Glomerular visceral epithelial cell (primary cell): ENCODE data around the gene GID8.

Experiments used
- DNase-seq: peaks from one replicate; pipeline ENCODE4 v3.0.0-alpha.2; 2016; ENCODE audit errors: extremely low spot score

GID8 gene

DNA sequence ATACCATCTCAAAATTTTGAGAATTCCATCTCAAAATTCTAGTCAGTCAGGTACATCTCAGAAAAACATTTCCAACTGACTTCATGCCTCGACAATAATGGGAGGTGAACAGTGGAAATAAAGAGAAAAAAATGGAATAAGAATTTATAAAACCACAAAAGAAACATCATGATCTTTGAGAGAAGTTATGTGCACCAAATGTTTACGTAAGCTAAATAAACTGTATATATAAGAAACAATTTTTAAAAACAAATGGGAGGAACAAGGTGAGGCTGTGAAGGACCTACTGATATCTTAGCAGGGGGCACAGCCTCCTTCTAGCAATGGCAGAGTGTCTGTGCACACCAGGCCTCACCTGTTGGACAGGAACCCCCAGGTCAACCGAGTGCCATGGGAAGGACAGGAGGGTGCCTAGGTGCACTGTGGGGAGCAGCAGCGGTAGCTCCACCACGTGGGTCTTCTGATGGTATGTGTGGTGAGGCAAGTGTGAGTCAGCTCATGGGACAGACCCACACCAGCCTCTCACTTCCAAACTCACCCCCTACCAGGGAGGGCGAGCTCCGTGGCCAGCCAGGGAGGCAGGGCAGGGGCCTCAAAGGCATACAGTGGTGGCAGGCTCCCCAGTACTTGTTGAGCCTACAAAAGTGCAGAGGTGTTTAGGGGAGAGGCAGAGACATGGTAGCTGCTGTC, 34.9 kb upstream of the GID8 start:
- peak; percentile 64 for DNase-seq

- no peak for DNase-seq
Measured at GRCh38 chr20:62905536-62906117, 32.3 kb upstream of the GID8 start.

DNA sequence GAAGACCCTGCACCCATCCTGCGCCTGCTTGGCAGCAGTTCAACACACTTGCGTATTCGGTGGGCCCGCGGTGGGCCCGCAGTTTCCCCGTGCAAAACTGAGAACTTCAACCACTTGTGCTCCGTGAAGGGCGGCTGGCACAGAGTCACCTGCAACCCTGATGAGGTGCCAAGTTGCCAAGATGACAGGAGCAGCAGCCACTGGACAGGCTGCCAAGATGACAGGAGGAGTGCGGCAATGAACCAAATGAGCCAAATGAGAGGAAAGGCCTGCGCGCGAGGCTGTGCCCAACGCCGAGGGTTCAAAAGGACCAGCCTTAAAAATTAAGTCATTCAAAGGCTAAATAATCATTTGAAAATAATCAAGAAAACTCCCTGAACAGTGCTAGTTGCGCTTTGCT, 31.7 kb upstream of the GID8 start:
- no peak for DNase-seq

GRCh38 chr20:62906647-62907375, 31.1 kb upstream of the GID8 start:
- DNase-seq = no peak

- DNase-seq = no peak
Measured at GRCh38 chr20:62907384-62908317, 30.3 kb upstream of the GID8 start.

DNA sequence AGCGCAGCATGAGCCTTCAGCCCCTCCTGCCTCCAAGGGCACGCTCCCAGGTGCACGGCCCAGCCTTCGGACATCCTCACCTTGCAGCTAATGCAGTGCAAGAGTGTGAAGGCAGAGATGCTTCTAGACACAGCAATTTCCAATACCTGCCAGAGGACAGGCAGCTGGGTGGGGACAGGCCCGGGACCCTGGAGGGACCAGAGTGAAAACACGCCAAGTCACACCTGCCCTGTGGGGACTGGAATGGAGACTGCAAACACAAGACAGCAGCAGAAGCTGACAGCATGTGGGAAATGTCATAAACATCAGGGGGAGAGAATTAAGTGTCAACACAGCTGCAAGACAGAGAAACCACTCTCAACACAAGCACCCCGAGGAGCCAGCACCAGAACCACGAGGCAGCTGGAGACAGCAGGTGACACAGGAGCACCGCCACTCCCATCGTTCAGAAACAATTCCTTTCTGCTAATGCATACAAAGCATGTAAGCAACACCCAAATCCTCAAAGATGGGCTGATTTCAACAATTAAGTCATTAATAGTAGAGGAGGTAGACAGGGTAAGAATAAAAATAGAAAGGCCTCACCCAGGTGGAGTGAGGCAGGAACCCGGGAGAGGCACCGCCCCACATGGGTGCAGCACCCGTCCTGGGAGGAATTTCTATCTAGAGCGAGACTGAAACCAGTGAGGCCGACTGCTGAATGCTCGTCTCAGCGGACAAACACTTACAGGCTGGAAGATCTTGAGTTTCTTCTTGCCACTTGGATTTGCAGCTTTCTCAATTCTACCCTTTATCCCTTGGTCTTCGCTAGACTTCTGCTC, 28.8 kb upstream of the GID8 start:
- DNase-seq = no peak

DNA sequence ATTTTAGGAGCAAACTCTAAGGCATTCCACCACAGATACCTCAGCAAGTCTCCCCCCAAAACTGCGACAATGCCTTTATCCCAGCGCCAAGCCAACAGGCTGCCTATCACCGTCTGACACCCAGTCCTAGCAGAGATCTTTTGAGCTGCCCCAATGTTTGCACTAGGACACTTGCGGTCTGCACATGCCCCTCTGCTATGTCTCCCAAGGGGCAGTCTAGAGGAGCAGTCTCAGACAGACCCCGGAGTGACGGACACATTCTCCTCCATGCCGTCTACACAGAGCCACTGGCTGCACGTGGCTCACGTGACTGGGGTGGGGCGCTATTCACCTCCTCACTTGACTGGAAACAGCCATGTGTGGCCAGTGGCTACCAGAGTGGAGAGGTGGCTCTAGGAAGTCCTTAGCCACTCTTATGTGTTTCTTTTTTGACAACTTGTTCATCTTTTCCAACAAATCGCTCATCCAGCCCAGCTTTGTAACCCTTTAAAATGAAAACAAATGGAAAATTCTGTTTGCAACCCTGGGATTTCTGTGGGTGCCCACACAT, 27.7 kb upstream of the GID8 start:
- DNase-seq = no peak

- DNase-seq = no peak
Measured at GRCh38 chr20:62910777-62911497, 27.0 kb upstream of the GID8 start.

- DNase-seq = no peak
Measured at GRCh38 chr20:62911701-62912280, 26.2 kb upstream of the GID8 start.

DNA sequence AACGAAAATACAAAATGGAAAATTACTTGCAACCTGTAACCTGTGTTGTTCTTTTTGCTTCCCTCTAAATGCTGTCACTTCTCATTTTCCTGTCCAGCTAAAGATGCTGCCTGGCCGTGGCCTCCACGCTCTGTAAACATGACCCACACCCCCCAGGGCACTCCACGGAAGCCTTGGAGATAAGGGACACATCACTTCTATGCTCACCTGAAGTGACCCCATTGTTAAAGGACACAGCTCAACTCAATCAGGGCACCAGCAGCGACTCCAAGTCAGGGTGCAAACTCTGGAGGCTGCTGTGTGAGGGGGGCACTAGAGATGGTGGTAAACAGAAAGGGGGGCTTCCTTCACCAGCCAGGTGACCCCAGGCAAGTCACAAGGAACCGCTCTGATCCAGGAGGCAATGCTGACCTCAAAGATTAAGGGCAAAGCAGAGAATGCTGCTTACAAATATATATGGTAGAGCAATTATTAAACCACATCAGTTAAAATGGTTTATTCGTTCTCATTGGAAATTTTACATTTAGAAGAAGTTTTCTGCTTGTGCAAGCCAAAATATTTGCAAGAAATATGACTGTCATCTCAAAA, 24.8 kb upstream of the GID8 start:
- DNase-seq = no peak

- DNase-seq = no peak
Measured at GRCh38 chr20:62914436-62914835, 23.5 kb upstream of the GID8 start.

GRCh38 chr20:62914970-62915457, 22.9 kb upstream of the GID8 start:
- peak; percentile 43 for DNase-seq

- no peak for DNase-seq
Measured at GRCh38 chr20:62916703-62917476, 21.1 kb upstream of the GID8 start.

DNA sequence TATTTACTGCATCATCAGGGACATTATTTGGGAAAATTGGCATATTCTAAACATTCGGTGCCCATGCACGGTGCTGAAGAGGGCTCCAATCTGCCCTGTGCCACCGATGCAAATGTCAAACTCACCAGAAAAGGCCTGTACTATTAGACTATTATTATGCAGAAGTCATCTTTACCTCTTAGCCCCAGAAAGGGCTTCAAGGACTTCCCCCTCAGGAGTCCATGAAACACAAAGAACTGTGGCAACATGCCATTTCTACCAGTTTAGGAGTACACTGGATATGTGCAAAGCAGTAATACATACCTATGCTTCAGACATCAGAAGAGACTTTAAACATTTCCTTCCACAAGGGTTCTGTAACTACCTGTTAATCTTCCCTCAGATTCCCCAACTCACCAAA, 20.2 kb upstream of the GID8 start:
- no peak for DNase-seq

GRCh38 chr20:62918147-62918546, 19.8 kb upstream of the GID8 start:
- no peak for DNase-seq

DNA sequence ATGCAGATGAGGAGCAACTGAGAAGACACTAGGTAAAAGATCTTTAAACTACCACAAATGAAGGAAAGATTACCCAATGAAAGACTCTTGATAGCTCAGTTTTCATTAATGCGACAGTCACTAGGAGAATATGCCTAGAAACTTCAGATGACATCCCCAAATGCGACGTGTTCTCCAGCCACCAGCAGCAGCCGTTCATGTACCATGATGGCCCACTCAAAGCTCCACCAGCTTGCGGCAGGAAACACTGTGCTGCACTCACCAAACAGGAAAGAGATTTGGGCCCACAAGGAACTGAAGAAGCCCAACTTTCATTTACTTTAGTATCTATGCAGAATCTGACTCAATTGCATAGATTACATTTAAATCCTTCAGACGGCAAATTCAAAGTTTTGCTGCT, 19.1 kb upstream of the GID8 start:
- no peak for DNase-seq

GRCh38 chr20:62920039-62920645, 17.8 kb upstream of the GID8 start:
- no peak for DNase-seq

DNA sequence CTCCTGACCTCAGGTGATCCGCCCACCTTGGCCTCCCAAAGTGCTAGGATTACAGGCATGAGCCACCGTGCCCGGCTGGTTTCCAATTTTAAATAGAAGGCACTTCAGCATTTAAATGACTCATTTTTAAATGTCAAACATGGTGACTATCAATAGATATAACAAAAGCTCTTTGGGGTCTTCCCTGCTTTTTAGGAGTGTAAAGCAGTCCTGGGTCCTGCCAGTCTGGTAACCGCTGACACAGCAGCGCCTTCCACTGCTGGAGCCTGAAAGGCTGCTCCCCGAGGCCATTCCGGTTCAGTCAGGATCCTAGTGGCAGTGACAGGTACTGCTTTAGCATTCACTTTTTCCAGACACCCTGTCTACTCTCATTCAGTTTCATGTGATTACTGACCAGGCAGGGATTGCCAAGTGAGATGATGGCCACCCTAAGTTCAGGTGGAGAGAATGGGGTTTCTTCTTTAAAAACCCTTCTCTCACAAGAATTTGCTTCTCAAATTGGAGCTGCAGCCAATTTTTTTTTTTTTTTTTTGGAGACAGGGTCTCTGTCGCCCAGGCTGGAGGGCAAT, 16.7 kb upstream of the GID8 start:
- peak; percentile 65 for DNase-seq
